ENCODE measurements around the gene RIPK1.
"Not testable (repeated sequence)": the region's sequence is repeated elsewhere in the genome, so short reads cannot be mapped to it uniquely, and the experiment has no call there.

RIPK1 gene

GRCh38 chr6:3144571-3144970 lies 76.3 kb downstream of the RIPK1 start:
- no peak overlapping the region for H3K4me3 ChIP-seq (ENCODE audit: low read length)
- no peak for TF ChIP-seq CTCF (IDR thresholded peaks at IDR 0.05; ENCODE audit: insufficient read depth, low read depth, low read length, missing control alignments)
- DNase-seq (ENCODE audit: low read depth) = no peak

- H3K4me3 ChIP-seq (ENCODE audit: low read length) = no peak overlapping the region
- TF ChIP-seq CTCF (IDR thresholded peaks at IDR 0.05; ENCODE audit: insufficient read depth, low read depth, low read length, missing control alignments) = no peak
- no peak for DNase-seq (ENCODE audit: low read depth)
Observed at GRCh38 chr6:3147914-3148757, 79.8 kb downstream of the RIPK1 start.

GRCh38 chr6:3151691-3152090 lies 83.4 kb downstream of the RIPK1 start:
- DNase-seq (ENCODE audit: low read depth) = no peak
- no peak overlapping the region for H3K4me3 ChIP-seq (ENCODE audit: low read length)
- no peak for TF ChIP-seq CTCF (IDR thresholded peaks at IDR 0.05; ENCODE audit: insufficient read depth, low read depth, low read length, missing control alignments)

GRCh38 chr6:3152689-3153088 lies 84.4 kb downstream of the RIPK1 start:
- TF ChIP-seq CTCF (IDR thresholded peaks at IDR 0.05; ENCODE audit: insufficient read depth, low read depth, low read length, missing control alignments) = no peak
- no peak overlapping the region for H3K4me3 ChIP-seq (ENCODE audit: low read length)
- no peak for DNase-seq (ENCODE audit: low read depth)

- not testable (repeated sequence) for H3K4me3 ChIP-seq (ENCODE audit: low read length)
Observed at GRCh38 chr6:3155416-3155815, 87.1 kb downstream of the RIPK1 start.

GRCh38 chr6:3156184-3157130 lies 88.2 kb downstream of the RIPK1 start:
- not testable (repeated sequence) for DNase-seq (ENCODE audit: low read depth)
- peak overlapping the region; percentile 71 for H3K4me3 ChIP-seq (ENCODE audit: low read length)

More at GRCh38 chr6:3155416-3155815, 87.1 kb downstream of the RIPK1 start:
- not testable (repeated sequence) for DNase-seq (ENCODE audit: low read depth)

GRCh38 chr6:3157131-3157933 lies 89.0 kb downstream of the RIPK1 start, which contains the start of gene TUBB2A:
Gene TUBB2A, minus strand, starts transcription at chr6:3157544. Its CDS starts 81 bp downstream, at chr6:3157463.
- peak; percentile 78 for DNase-seq (ENCODE audit: low read depth)
- TF ChIP-seq CTCF (IDR thresholded peaks at IDR 0.05; ENCODE audit: insufficient read depth, low read depth, low read length, missing control alignments) = peak; percentile 35
- H3K4me3 ChIP-seq (ENCODE audit: low read length) = peak within 1 kb of the TSS; percentile 71

Data from epithelial cell of esophagus (primary cell).